CD4-positive, alpha-beta T cell treated with Interleukin-6 for 4 hours (primary cell): ENCODE results near the gene COPB1.
"Not testable (repeated sequence)": the region's sequence is repeated elsewhere in the genome, so short reads cannot be mapped to it uniquely, and the experiment has no call there.

Source experiments
- DNase-seq: peaks from one replicate; pipeline ENCODE4 v3.0.0-alpha.2; 2020; ENCODE audit warnings: mixed read lengths

Gene COPB1, protein sequence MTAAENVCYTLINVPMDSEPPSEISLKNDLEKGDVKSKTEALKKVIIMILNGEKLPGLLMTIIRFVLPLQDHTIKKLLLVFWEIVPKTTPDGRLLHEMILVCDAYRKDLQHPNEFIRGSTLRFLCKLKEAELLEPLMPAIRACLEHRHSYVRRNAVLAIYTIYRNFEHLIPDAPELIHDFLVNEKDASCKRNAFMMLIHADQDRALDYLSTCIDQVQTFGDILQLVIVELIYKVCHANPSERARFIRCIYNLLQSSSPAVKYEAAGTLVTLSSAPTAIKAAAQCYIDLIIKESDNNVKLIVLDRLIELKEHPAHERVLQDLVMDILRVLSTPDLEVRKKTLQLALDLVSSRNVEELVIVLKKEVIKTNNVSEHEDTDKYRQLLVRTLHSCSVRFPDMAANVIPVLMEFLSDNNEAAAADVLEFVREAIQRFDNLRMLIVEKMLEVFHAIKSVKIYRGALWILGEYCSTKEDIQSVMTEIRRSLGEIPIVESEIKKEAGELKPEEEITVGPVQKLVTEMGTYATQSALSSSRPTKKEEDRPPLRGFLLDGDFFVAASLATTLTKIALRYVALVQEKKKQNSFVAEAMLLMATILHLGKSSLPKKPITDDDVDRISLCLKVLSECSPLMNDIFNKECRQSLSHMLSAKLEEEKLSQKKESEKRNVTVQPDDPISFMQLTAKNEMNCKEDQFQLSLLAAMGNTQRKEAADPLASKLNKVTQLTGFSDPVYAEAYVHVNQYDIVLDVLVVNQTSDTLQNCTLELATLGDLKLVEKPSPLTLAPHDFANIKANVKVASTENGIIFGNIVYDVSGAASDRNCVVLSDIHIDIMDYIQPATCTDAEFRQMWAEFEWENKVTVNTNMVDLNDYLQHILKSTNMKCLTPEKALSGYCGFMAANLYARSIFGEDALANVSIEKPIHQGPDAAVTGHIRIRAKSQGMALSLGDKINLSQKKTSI

GRCh38 chr11:14499560-14500180 is at the start of gene COPB1:
Gene COPB1 (minus strand): TSS chr11:14499811. CDS start chr11:14498928, 883 bp downstream.
- DNase-seq = peak; percentile 94

DNA sequence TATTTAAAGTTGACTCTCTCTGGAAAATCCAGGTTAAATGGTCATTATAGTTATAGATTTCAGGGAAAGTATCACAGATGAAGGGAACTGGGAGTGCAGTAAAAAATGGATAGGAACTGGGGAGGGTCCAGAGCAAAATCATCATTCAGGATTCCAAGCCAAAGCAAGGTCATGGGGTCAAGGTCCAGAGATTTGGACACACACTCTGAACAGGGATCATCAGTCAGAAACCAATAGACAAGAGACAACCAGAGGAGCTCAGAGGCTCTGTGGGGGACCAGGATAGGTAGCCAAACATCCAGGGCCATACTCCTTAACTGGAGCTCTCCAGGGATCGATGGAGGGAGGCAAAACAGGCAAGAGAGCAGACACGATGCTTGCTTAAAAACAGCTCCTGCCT is 47.8 kb upstream of the COPB1 start:
- DNase-seq = no peak

- DNase-seq = no peak
Observed at GRCh38 chr11:14546672-14547071, 47.1 kb upstream of the COPB1 start.

- no peak for DNase-seq
Observed at GRCh38 chr11:14544611-14545010, 45.0 kb upstream of the COPB1 start.

DNA sequence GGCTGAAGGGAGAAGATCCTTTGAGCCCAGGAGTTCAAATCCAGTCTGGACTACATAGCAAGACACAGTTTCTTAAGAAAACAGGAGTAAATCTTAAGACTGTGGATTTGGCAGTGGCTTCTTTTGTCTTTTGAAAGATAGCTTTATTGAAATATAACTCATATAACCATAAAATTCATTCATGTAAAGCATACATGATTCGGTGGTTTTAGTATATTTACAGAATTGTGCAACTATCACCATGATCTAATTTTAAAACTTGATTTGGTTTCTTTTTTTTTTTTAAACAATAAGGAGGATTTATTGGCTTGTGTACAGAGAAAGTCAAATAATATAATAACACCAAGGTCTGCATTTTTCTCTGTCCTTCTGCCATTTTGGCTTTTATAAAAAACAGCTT is 43.6 kb upstream of the COPB1 start:
- DNase-seq = no peak

DNA sequence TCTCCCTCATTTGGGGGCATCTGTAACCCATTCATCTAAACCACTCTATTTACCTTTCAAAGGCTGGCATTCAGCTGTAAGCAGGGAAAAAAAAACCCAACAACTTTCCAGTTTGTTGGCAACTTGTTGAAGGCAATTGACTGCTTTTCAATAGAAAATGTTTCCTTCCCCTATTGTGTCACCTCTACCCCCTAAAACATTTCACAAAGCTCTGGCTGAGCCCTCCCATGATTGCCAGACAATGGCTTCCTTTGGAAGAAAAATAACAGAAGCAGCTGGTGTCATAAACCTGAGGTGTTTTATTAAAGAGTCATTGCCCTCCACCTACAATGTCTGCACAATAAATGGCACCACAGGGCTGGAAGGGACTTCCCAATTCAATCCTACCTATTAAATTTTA is 42.7 kb upstream of the COPB1 start:
- no peak for DNase-seq

GRCh38 chr11:14541192-14541947 is 41.8 kb upstream of the COPB1 start:
- no peak for DNase-seq

DNA sequence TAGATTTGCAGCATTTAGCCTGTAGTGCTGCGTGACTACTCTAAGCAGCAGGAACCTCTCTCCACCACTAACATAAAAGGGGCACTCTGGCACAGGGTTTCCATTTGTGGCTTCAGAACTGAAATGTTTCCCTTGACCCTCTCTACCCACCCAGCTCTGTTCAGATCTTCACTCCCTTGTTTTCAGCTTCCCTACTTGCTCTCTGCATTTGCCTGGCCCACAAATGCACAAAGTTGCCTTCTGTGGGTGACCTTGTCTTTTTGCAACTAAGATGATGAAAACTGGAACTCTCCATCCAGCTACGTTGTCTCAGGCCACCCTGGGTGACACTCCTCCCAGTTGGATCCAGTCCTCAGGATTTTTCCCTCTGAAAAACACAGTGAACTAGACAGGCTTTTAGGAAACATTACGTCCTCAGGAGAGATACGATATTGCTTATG is 40.4 kb upstream of the COPB1 start:
- DNase-seq = no peak

- no peak for DNase-seq
Observed at GRCh38 chr11:14538926-14539554, 39.4 kb upstream of the COPB1 start.

DNA sequence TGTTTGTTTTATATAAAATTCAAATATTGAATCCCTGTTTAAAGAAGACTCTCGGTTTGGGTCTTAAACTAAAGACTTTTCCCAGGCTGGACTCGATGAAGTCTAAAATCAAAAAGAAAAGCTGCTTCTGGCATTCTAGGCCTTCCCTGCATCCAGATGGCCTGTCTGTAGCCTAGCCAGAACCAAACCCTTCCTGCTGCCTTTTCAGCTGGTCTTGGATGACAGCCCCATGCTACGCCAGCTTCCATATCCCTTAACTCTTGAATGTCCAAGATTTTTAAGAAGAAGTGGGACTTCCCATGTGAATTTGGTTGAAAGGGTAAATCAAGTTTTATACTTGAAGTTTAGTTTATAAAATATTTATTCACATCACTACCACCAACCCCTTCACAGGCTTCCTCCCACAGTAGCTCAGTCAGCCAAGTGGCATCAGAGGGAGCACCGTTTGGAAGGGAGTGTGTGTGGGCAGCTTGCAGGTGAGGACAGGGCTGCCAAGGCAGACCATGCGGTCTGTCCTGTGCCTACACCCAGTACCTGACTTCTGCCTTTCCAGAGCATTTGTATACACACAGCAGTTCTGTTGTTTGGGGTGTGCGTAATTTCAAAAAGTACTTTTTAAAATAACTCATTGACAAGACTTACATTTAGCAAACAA is 38.8 kb upstream of the COPB1 start:
- no peak for DNase-seq

DNA sequence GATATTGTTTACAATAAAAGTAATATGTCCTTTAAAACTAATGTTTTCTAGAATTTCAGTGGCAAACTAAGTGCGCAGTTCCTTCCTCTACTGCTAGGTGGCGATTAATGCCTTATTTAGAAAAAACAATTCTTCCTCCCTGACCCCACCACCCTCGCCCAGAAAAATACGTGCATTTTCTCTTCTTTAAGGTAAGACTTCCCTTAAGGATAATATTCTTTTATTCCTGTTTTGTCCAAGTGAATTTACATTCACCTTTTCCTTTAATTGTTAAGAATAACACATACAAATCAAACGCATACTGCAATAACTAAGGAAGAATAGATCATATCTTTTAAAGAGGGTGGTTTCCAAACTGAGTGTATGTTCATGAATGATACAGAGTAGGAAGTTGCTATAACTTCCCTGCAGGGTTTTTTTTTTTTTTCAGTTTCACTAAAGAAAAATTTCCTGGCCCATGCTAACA is 37.6 kb upstream of the COPB1 start:
- peak; percentile 63 for DNase-seq

DNA sequence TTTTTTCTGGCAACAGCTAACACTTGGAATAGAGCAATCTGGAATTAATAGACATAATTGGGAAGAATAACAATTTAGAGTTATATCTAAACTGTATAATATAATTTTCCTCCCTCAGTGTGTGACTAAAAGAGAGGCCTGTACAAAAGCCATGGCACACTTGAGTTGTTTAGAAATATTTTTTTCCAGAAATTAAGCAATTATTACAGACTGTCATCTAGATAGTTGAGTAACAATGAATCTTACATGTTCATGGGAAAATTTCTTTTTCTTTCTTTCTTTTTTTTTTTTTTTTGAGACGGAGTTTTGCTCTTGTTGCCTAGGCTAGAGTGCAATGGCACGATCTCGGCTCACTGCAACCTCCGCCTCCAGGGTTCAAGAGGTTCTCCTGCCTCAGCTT is 35.6 kb upstream of the COPB1 start:
- not testable (repeated sequence) for DNase-seq

GRCh38 chr11:14529951-14530350 is 30.3 kb upstream of the COPB1 start:
- DNase-seq = no peak

GRCh38 chr11:14529321-14529720 is 29.7 kb upstream of the COPB1 start:
- DNase-seq = no peak

DNA sequence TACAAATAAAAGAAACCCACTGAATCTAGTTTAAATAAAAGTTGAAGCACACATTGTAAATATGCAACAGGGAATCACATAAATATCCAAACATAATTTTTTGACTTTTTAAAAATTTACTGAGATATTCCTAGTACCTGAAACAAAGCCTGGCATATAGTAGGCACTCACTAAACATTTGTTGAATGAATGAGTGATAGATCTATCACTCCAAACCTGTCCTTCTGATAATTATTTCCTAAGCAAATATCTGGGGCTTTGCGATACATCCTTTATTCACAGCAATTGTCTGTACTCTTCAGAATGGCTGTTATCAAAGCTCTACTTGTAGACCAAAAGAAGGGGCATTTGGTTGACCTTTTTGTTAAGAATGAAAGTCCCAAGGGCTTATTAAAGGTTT is 23.2 kb upstream of the COPB1 start:
- no peak for DNase-seq

DNA sequence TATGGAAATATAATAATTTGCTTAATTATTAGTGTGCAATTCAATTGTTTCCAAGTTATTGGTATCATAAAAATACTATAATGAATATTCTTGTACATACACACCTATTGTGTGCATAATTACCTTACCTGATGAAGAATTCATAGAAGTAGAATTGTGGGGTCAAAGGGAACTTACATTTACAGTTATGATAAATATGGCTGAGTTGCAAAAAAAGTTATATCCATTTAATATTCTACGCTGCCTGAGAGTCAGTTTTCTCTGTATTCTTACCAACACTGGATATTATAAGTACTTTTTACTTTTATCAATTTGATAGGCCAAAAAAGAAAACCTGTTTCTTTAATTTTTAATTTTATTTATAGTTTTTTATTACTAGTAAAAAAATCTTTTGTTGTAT is 22.6 kb upstream of the COPB1 start:
- DNase-seq = no peak

DNA sequence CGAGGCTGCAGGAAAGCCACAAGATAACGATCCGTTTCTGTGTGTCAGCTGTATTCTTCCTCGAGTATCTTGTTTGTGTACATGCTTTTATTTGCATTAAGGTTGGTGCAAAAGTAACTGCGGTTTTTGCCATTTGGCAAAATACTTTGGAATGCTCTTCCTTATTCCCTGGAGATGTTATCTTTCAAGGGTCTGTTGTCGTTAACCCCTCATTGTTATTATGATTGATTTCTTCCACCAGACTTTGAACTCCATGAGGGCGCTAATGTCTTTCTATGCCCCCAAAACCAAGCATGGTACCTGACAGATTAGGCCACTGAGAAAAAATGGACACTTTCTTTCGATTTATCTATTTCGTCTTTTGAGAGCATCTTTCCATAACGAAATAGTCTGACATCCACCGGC is 21.1 kb upstream of the COPB1 start:
- no peak for DNase-seq

- peak; percentile 91 for DNase-seq
Observed at GRCh38 chr11:14519917-14520746, 20.5 kb upstream of the COPB1 start, which contains the start of gene PSMA1. Gene PSMA1 (minus strand): TSS chr11:14520386. CDS start chr11:14520299, 87 bp downstream.

- DNase-seq = peak; percentile 14
Observed at GRCh38 chr11:14519597-14519916, 19.9 kb upstream of the COPB1 start.

GRCh38 chr11:14518820-14519219 is 19.2 kb upstream of the COPB1 start:
- DNase-seq = no peak
